Measurements from ENCODE around the gene ZBTB20.

Gene ZBTB20

GRCh38 chr3:114597871-114598270 is 549.2 kb downstream of the ZBTB20 start:
- Histone ChIP-seq H3K27ac (replicated peaks) (no peak overlapping the region), H3K4me3 (replicated peaks; ENCODE audit: insufficient read depth, low read length) (no peak overlapping the region), H3K27me3 (ENCODE audit: insufficient read depth, poor library complexity, severe bottlenecking) (no peaks in the 10 kb centered on the region)
- no peak for DNase-seq (ENCODE audit: low read depth in 1 of 2, low spot score in 1 of 2)
- no peak for TF ChIP-seq GABPA (IDR thresholded peaks at IDR 0.05; ENCODE audit: low read depth)
- no peak for TF ChIP-seq CTCF (IDR thresholded peaks at IDR 0.05; ENCODE audit: insufficient read depth, low read length)
- no peak for TF ChIP-seq POLR2AphosphoS5 (IDR thresholded peaks at IDR 0.05; ENCODE audit: low read depth)
- no peak for TF ChIP-seq REST (IDR thresholded peaks at IDR 0.05; ENCODE audit: insufficient replicate concordance, low read depth)
- TF ChIP-seq SPI1 (IDR thresholded peaks at IDR 0.05; ENCODE audit: borderline replicate concordance, low read depth) = no peak

GRCh38 chr3:114597012-114597411 is 550.1 kb downstream of the ZBTB20 start:
- DNase-seq (ENCODE audit: low read depth in 1 of 2, low spot score in 1 of 2) = no peak
- TF ChIP-seq CTCF (IDR thresholded peaks at IDR 0.05; ENCODE audit: insufficient read depth, low read length) (no peak), POLR2AphosphoS5 (IDR thresholded peaks at IDR 0.05; ENCODE audit: low read depth) (no peak)
- Histone ChIP-seq H3K27me3 (ENCODE audit: insufficient read depth, poor library complexity, severe bottlenecking) (no peaks in the 10 kb centered on the region), H3K4me3 (replicated peaks; ENCODE audit: insufficient read depth, low read length) (no peak overlapping the region), H3K27ac (replicated peaks) (no peak overlapping the region)

GRCh38 chr3:114596147-114596546 is 550.9 kb downstream of the ZBTB20 start:
- Histone ChIP-seq H3K4me3 (replicated peaks; ENCODE audit: insufficient read depth, low read length) (no peak overlapping the region), H3K27ac (replicated peaks) (no peak overlapping the region), H3K27me3 (ENCODE audit: insufficient read depth, poor library complexity, severe bottlenecking) (no peaks in the 10 kb centered on the region)
- TF ChIP-seq CTCF (IDR thresholded peaks at IDR 0.05; ENCODE audit: insufficient read depth, low read length) (no peak), REST (IDR thresholded peaks at IDR 0.05; ENCODE audit: insufficient replicate concordance, low read depth) (no peak), POLR2AphosphoS5 (IDR thresholded peaks at IDR 0.05; ENCODE audit: low read depth) (no peak), SPI1 (IDR thresholded peaks at IDR 0.05; ENCODE audit: borderline replicate concordance, low read depth) (no peak), GABPA (IDR thresholded peaks at IDR 0.05; ENCODE audit: low read depth) (no peak)
- no peak for DNase-seq (ENCODE audit: low read depth in 1 of 2, low spot score in 1 of 2)

GRCh38 chr3:114595522-114596028 is 551.5 kb downstream of the ZBTB20 start:
- no peaks in the 10 kb centered on the region for H3K27me3 ChIP-seq (ENCODE audit: insufficient read depth, poor library complexity, severe bottlenecking)
- H3K27ac ChIP-seq (replicated peaks) = no peak overlapping the region
- H3K4me3 ChIP-seq (replicated peaks; ENCODE audit: insufficient read depth, low read length) = no peak overlapping the region
- TF ChIP-seq REST (IDR thresholded peaks at IDR 0.05; ENCODE audit: insufficient replicate concordance, low read depth) (no peak), CTCF (IDR thresholded peaks at IDR 0.05; ENCODE audit: insufficient read depth, low read length) (no peak), SPI1 (IDR thresholded peaks at IDR 0.05; ENCODE audit: borderline replicate concordance, low read depth) (no peak), GABPA (IDR thresholded peaks at IDR 0.05; ENCODE audit: low read depth) (no peak), POLR2AphosphoS5 (IDR thresholded peaks at IDR 0.05; ENCODE audit: low read depth) (no peak)
- no peak for DNase-seq (ENCODE audit: low read depth in 1 of 2, low spot score in 1 of 2)
